Testis (tissue), 3 donors: Measurements from ENCODE around the gene NID1. TPM values are rescaled to one million over a fixed set of nuclear protein-coding genes. Genes with fewer than 3 reads are reported as not detected.
"Not testable (repeated sequence)": the region's sequence is repeated elsewhere in the genome, so short reads cannot be mapped to it uniquely, and the experiment has no call there.

ENCODE experiments used
- DNase-seq: peaks from one replicate; pipeline ENCODE4 v3.0.0-alpha.2; 2019
- H3K27ac ChIP-seq, 2 donors: fragments of 200-600 bp; sonication (generic); one replicate each; pipeline ENCODE4 v1.5.1; 2019
- H3K27me3 ChIP-seq: fragments of 200-600 bp; sonication (generic); one replicate; pipeline ENCODE4 v1.5.1; 2019
- H3K36me3 ChIP-seq: fragments of 200-600 bp; sonication (generic); one replicate; pipeline ENCODE4 v1.5.1; 2017; ENCODE audit warnings: low read depth; ENCODE audit errors: missing control alignments
- H3K4me1 ChIP-seq: fragments of 200-600 bp; sonication (generic); one replicate; pipeline ENCODE4 v1.5.1; 2019
- H3K4me3 ChIP-seq, 2 donors: fragments of 200-600 bp; sonication (generic); one replicate each; pipeline ENCODE4 v1.5.1; 2017 to 2019
- H3K9me3 ChIP-seq: fragments of 200-600 bp; sonication (generic); one replicate; pipeline ENCODE4 v1.5.1; 2017
- POLR2A ChIP-seq: fragments of 450-650 bp; IDR thresholded peaks from one replicate; pipeline ENCODE4 v1.6.1; 2017; ENCODE audit warnings: antibody characterized with exemption, mild to moderate bottlenecking, moderate library complexity
- WGBS, 2 donors: methylation state at CpG; one replicate each; pipeline ENCODE4 v1.1.5; 2018; 5-methylcytosine and 5-hydroxymethylcytosine counted together
- intact Hi-C: fragments of 100-400 bp; cut with DNase I; formaldehyde crosslinking; loops from one replicate; pipeline ENCODE4 v1.15.1; 2023; ENCODE audit warnings: low total_unique reads
- polyA plus RNA-seq: library from polyadenylated mRNA; stranded (reverse); fragments of 350-450 nt; fragmentation: Illumina TruSeq; extraction: RNeasy Lipid Tissue Mini Kit (QIAGEN cat#74804); gene quantifications from one replicate; pipeline ENCODE4 v1.2.3, GENCODE V29; 2014; ENCODE audit warnings: low read depth, low replicate concordance; ENCODE audit not compliant: insufficient read depth
- total RNA-seq, 2 donors: library from RNA; depleted of rRNA; stranded (reverse); fragments of >200 nt; gene quantifications; one replicate each; pipeline ENCODE4 v1.2.3, GENCODE V29; 2016
- TF ChIP-seq, protein P1 (sequence below), 3 experiments: fragments of 450-650 bp in 2 of 3; fragments of 200-600 bp in 1 of 3; sonication (generic) in 1 of 3; IDR thresholded peaks; one replicate each; pipeline ENCODE4 v1.5.1; 2016 to 2019; ENCODE audit warnings: antibody characterized with exemption in 3 of 3, mild to moderate bottlenecking in 2 of 3, moderate library complexity in 1 of 3

NID1 gene
- total and polyA plus RNA-seq, 3 donors from 2014 or later, result 18.8 to 36.1 (median 21.0) TPM

DNA sequence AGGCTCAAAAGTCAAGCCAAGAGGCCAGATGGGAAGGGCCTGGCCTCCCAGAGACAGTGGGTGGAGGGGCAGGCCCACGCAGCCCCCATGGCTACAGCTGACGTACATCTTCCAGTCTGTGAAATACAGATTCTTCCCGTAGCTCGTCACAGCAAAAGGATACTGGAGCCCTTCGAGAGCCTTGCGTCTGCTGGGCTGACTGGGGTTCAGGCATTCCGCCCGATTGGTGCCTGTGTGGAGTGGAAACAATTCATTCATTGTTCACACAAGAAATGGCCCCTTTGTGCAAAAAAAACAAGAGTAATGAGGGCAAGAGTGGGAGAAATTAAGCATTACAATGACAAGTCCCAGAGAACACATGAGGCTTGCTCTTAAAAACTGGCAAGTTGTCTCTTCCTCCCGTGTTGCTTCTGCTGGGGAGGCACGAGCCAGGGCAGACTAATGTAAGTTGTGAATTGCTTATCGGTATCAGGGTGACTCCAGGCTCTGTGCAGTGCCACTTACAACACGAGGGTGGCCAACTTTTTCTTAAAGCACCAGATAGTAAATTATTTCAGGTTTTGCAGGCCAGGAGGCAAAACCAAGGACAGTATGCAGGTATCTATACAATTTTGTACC lies 85.1 kb downstream of the NID1 start:
- H3K27ac ChIP-seq, result no peak overlapping the region
- peak; percentile 42 for DNase-seq
- intact Hi-C loops, result no loop called here

GRCh38 chr1:235979176-235979575 lies 85.7 kb downstream of the NID1 start:
- H3K27ac ChIP-seq, result no peak overlapping the region

More for the DNA sequence above, 85.1 kb downstream of the NID1 start:
- H3K27me3 ChIP-seq, result no peaks in the 10 kb centered on the region
- WGBS, 2 donors, result 77 to 84% methylated on average over 12 of the region's 12 CpGs
- H3K36me3 ChIP-seq, result no peaks in the 10 kb centered on the region
- no peaks in the 10 kb centered on the region for H3K9me3 ChIP-seq
- H3K4me3 ChIP-seq, result no peak overlapping the region
- H3K4me1 ChIP-seq, result no peaks in the 10 kb centered on the region
- TF ChIP-seq, protein P1, sequence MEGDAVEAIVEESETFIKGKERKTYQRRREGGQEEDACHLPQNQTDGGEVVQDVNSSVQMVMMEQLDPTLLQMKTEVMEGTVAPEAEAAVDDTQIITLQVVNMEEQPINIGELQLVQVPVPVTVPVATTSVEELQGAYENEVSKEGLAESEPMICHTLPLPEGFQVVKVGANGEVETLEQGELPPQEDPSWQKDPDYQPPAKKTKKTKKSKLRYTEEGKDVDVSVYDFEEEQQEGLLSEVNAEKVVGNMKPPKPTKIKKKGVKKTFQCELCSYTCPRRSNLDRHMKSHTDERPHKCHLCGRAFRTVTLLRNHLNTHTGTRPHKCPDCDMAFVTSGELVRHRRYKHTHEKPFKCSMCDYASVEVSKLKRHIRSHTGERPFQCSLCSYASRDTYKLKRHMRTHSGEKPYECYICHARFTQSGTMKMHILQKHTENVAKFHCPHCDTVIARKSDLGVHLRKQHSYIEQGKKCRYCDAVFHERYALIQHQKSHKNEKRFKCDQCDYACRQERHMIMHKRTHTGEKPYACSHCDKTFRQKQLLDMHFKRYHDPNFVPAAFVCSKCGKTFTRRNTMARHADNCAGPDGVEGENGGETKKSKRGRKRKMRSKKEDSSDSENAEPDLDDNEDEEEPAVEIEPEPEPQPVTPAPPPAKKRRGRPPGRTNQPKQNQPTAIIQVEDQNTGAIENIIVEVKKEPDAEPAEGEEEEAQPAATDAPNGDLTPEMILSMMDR (IDR thresholded peaks at IDR 0.05), result no peak
- no peak for TF ChIP-seq POLR2A

DNA sequence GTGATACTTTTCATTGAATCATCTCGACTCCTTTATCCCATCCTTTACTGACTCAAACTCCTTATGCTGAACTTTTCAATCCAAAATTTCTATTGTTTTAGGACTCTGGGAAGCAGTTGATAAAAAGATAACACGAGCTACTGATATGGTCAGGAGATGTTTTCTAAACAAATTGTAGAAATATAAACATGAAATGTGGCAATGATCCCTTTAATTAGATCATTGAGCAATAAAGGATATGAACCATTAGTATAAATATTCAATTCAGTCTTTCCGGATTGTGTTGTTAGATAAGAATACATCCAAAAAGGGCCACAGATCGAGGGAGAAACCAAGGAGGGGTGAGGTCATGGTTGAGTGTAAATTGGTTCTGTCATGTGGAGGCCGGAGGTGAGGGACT lies 88.4 kb downstream of the NID1 start:
- 94% methylated on average over 5 of the region's 5 CpGs for WGBS, 2 donors
- DNase-seq, result no peak
- TF ChIP-seq, protein P1 (IDR thresholded peaks at IDR 0.05), result no peak
- TF ChIP-seq POLR2A, result no peak
- Histone ChIP-seq H3K36me3 (no peaks in the 10 kb centered on the region), H3K27ac (no peak overlapping the region), H3K9me3 (no peaks in the 10 kb centered on the region), H3K4me1 (peaks cover 8% of the 10 kb centered on the region), H3K27me3 (no peaks in the 10 kb centered on the region), H3K4me3 (no peak overlapping the region)
- intact Hi-C loops, result no loop called here

More at GRCh38 chr1:235979176-235979575, 85.7 kb downstream of the NID1 start:
- no peak for DNase-seq
- H3K27me3 ChIP-seq, result no peaks in the 10 kb centered on the region
- 81 to 89% methylated on average over 4 of the region's 4 CpGs for whole genome bisulfite sequencing, 2 donors
- H3K36me3 ChIP-seq, result no peaks in the 10 kb centered on the region
- intact Hi-C loops, result no loop called here
- no peaks in the 10 kb centered on the region for H3K9me3 ChIP-seq
- H3K4me1 ChIP-seq, result no peaks in the 10 kb centered on the region
- H3K4me3 ChIP-seq, result no peak overlapping the region
- TF ChIP-seq POLR2A, result no peak
- TF ChIP-seq, protein P1 (IDR thresholded peaks at IDR 0.05), result no peak

DNA sequence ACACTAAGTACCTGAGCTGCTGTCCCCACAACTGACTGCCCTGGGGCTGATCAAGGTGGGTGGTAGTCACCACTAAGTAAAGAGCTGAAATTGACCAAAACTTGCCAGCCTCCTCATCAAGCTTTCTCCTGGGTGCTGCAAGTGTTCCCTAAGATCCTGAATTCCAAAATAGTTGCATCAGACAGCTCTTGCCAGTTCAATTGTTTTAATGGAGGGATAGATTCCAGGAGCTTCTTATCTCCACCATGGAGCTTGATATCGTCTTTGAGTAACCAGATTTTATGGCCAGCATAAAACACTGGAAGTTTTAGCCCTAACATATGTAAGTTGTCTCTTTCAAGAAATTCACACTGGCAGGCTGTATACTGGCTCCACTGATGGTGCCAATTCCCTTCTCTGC lies 90.3 kb downstream of the NID1 start:
- Histone ChIP-seq H3K27ac (no peak overlapping the region), H3K27me3 (no peaks in the 10 kb centered on the region), H3K36me3 (no peaks in the 10 kb centered on the region), H3K4me1 (peaks cover 12% of the 10 kb centered on the region), H3K4me3 (no peak overlapping the region), H3K9me3 (no peaks in the 10 kb centered on the region)
- 64 to 68% methylated on average over 1 of the region's 1 CpG for WGBS, 2 donors
- no peak for DNase-seq
- TF ChIP-seq, protein P1 (IDR thresholded peaks at IDR 0.05), result no peak
- no peak for TF ChIP-seq POLR2A
- intact Hi-C loops, result no loop called here

- Histone ChIP-seq H3K27ac (peak overlapping the region in 1 of 2 donors; percentile 95), H3K4me3 (peak overlapping the region; percentile 44 to 52), H3K4me1 (peaks cover 12% of the 10 kb centered on the region)
- DNase-seq, H3K27me3 ChIP-seq, intact Hi-C loops, H3K36me3 ChIP-seq, H3K9me3 ChIP-seq: not testable (repeated sequence)
- 66 to 67% methylated on average over 3 of the region's 3 CpGs for WGBS, 2 donors
These were observed 92.2 kb downstream of the NID1 start for GRCh38 chr1:235972691-235973090.
